ENCODE results near the gene ERGIC3. TPM values are rescaled to one million over a fixed set of nuclear protein-coding genes. Genes with fewer than 3 reads are reported as not detected.

The ERGIC3 gene
- polyA plus RNA-seq, 5 donors = 300 to 394 (median 370) TPM

GRCh38 chr20:35592339-35592974, 50.6 kb downstream of the ERGIC3 start:
- no peak for DNase-seq

GRCh38 chr20:35595456-35595855, 53.6 kb downstream of the ERGIC3 start:
- DNase-seq = no peak

- no peak for DNase-seq
Measured at GRCh38 chr20:35595901-35596300, 54.0 kb downstream of the ERGIC3 start.

GRCh38 chr20:35597186-35597585, 55.3 kb downstream of the ERGIC3 start:
- DNase-seq = no peak

GRCh38 chr20:35598476-35598875, 56.6 kb downstream of the ERGIC3 start:
- DNase-seq = no peak

GRCh38 chr20:35598899-35599775, 57.3 kb downstream of the ERGIC3 start:
- no peak for DNase-seq

GRCh38 chr20:35599776-35600120, 57.9 kb downstream of the ERGIC3 start:
- DNase-seq = no peak

- no peak for DNase-seq
Measured at GRCh38 chr20:35600176-35600992, 58.5 kb downstream of the ERGIC3 start.

- peak; percentile 71 to 74 for DNase-seq
Measured at GRCh38 chr20:35600993-35601973, 59.4 kb downstream of the ERGIC3 start.

GRCh38 chr20:35601990-35602389, 60.1 kb downstream of the ERGIC3 start:
- no peak for DNase-seq

GRCh38 chr20:35602851-35603495, 61.1 kb downstream of the ERGIC3 start:
- DNase-seq = no peak

- DNase-seq = no peak
Measured at GRCh38 chr20:35603695-35604448, 62.0 kb downstream of the ERGIC3 start.

GRCh38 chr20:35604449-35604747, 62.5 kb downstream of the ERGIC3 start:
- DNase-seq = no peak

- DNase-seq = no peak
Measured at GRCh38 chr20:35606127-35606526, 64.2 kb downstream of the ERGIC3 start.

Other genes starting within 250 kb of the ERGIC3 start
- under 1 TPM in 1 of 5 donors, not detected in 4; 0.05 TPM for gene FAM83C, start 249.7 kb upstream of the ERGIC3 start, polyA plus RNA-seq (ENCODE audit: insufficient read depth in 1 of 5, insufficient read length in 5 of 5, low replicate concordance in 1 of 5)
- gene UQCC1, start 130.1 kb upstream of the ERGIC3 start, polyA plus RNA-seq (ENCODE audit: insufficient read depth in 1 of 5, insufficient read length in 5 of 5, low replicate concordance in 1 of 5) = 10 to 100 TPM; 52.7 to 61.4 (median 55.0) TPM
- under 1 TPM; 0.50 to 0.94 (median 0.72) TPM for gene GDF5, start 103.8 kb upstream of the ERGIC3 start, polyA plus RNA-seq (ENCODE audit: insufficient read depth in 1 of 5, insufficient read length in 5 of 5, low replicate concordance in 1 of 5)
- gene CEP250, start 86.5 kb upstream of the ERGIC3 start, polyA plus RNA-seq (ENCODE audit: insufficient read depth in 1 of 5, insufficient read length in 5 of 5, low replicate concordance in 1 of 5) = 10 to 100 TPM; 49.0 to 68.7 (median 63.3) TPM
- gene C20orf173, start 12.4 kb upstream of the ERGIC3 start, polyA plus RNA-seq (ENCODE audit: insufficient read depth in 1 of 5, insufficient read length in 5 of 5, low replicate concordance in 1 of 5) = not detected
- 1 to 10 TPM in 4 of 5 donors, under 1 TPM in 1; 0.76 to 2.1 (median 1.9) TPM for gene SPAG4, start 73.8 kb downstream of the ERGIC3 start, polyA plus RNA-seq (ENCODE audit: insufficient read depth in 1 of 5, insufficient read length in 5 of 5, low replicate concordance in 1 of 5)
- gene CPNE1, start 122.8 kb downstream of the ERGIC3 start, polyA plus RNA-seq (ENCODE audit: insufficient read depth in 1 of 5, insufficient read length in 5 of 5, low replicate concordance in 1 of 5) = 100 to 1,000 TPM; 140 to 259 (median 202) TPM
- gene RBM12, start 122.8 kb downstream of the ERGIC3 start, polyA plus RNA-seq (ENCODE audit: insufficient read depth in 1 of 5, insufficient read length in 5 of 5, low replicate concordance in 1 of 5) = 100 to 1,000 TPM in 2 of 5 donors, 10 to 100 TPM in 3; 70.9 to 106 (median 88.4) TPM
- gene NFS1, start 157.3 kb downstream of the ERGIC3 start, polyA plus RNA-seq (ENCODE audit: insufficient read depth in 1 of 5, insufficient read length in 5 of 5, low replicate concordance in 1 of 5) = 10 to 100 TPM; 18.6 to 20.1 (median 19.3) TPM
- gene ROMO1, start 157.3 kb downstream of the ERGIC3 start, polyA plus RNA-seq (ENCODE audit: insufficient read depth in 1 of 5, insufficient read length in 5 of 5, low replicate concordance in 1 of 5) = 100 to 1,000 TPM in 1 of 5 donors, 10 to 100 TPM in 4; 41.5 to 115 (median 62.7) TPM
- 100 to 1,000 TPM; 502 to 797 (median 733) TPM for gene RBM39, start 200.2 kb downstream of the ERGIC3 start, polyA plus RNA-seq (ENCODE audit: insufficient read depth in 1 of 5, insufficient read length in 5 of 5, low replicate concordance in 1 of 5)
- gene PHF20, start 229.9 kb downstream of the ERGIC3 start, polyA plus RNA-seq (ENCODE audit: insufficient read depth in 1 of 5, insufficient read length in 5 of 5, low replicate concordance in 1 of 5) = 10 to 100 TPM; 31.2 to 52.6 (median 41.9) TPM